Right lobe of liver (tissue), 4 donors: Measurements from ENCODE around the gene HS6ST3.

Experiments used
- POLR2A ChIP-seq: fragments of 450-650 bp; IDR thresholded peaks from one replicate; pipeline ENCODE4 v1.6.1; 2017; ENCODE audit warnings: antibody characterized with exemption, mild to moderate bottlenecking
- TF ChIP-seq, protein P1 (sequence below), 4 donors: fragments of 200-600 bp in 3 of 4; fragments of 450-650 bp in 1 of 4; IDR thresholded peaks; one replicate each; pipeline versions ENCODE4 v1.5.1 to v1.8.0; 2016 to 2022; ENCODE audit warnings: antibody characterized with exemption in 4 of 4, mild to moderate bottlenecking in 2 of 4
- donor health status: DM: no; HTN: no; CAD: no.
- donor health status: DM: no; HTN: no; CAD: no.
- donor health status: DM: no; HTN: yes; CAD: no.

DNA sequence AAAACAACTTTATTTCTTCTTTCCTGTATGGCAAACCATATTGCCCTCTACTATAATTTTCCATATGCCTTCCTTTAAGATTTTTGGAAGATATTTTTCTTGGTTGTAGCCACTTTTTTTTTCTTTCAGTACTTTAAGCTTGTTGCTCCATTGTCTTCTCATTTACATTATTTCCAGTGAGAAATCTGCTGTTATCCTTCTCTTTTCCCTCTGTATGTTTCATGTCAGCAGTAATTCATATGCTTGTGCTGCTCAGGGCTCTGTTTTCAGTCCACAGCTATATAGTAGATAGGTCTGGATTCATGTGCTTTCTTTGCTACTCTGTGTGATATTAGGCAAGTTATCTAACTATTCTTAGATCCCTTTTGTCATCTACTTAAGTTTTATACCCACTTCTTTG is 636.7 kb downstream of the HS6ST3 start:
- TF ChIP-seq, protein P1, sequence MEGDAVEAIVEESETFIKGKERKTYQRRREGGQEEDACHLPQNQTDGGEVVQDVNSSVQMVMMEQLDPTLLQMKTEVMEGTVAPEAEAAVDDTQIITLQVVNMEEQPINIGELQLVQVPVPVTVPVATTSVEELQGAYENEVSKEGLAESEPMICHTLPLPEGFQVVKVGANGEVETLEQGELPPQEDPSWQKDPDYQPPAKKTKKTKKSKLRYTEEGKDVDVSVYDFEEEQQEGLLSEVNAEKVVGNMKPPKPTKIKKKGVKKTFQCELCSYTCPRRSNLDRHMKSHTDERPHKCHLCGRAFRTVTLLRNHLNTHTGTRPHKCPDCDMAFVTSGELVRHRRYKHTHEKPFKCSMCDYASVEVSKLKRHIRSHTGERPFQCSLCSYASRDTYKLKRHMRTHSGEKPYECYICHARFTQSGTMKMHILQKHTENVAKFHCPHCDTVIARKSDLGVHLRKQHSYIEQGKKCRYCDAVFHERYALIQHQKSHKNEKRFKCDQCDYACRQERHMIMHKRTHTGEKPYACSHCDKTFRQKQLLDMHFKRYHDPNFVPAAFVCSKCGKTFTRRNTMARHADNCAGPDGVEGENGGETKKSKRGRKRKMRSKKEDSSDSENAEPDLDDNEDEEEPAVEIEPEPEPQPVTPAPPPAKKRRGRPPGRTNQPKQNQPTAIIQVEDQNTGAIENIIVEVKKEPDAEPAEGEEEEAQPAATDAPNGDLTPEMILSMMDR (IDR thresholded peaks at IDR 0.05) = no peak
- no peak for TF ChIP-seq POLR2A
